Parathyroid adenoma (tissue), 2 donors: ENCODE results near the gene C10orf90.

ENCODE experiments used
- H2AFZ ChIP-seq: fragments of 300-600 bp; sonication (generic); one replicate; pipeline ENCODE4 v1.7.0; 2017; ENCODE audit warnings: antibody characterized with exemption, mild to moderate bottlenecking
- H3K27ac ChIP-seq: fragments of 300-600 bp; sonication (generic); one replicate; pipeline ENCODE4 v1.7.0; 2017
- H3K27me3 ChIP-seq: fragments of 300-600 bp; sonication (generic); one replicate; pipeline ENCODE4 v1.7.0; 2017; ENCODE audit warnings: low read length; ENCODE audit not compliant: control insufficient read depth, insufficient read depth
- H3K36me3 ChIP-seq: fragments of 300-600 bp; sonication (generic); one replicate; pipeline ENCODE4 v1.7.0; 2017; ENCODE audit warnings: low read length; ENCODE audit not compliant: control insufficient read depth, insufficient read depth
- H3K4me1 ChIP-seq: fragments of 300-600 bp; sonication (generic); one replicate; pipeline ENCODE4 v1.7.0; 2017; ENCODE audit warnings: control low read depth
- H3K4me2 ChIP-seq: fragments of 300-600 bp; sonication (generic); one replicate; pipeline ENCODE4 v1.7.0; 2017; ENCODE audit warnings: low read length
- H3K4me3 ChIP-seq: fragments of 300-600 bp; sonication (generic); one replicate; pipeline ENCODE4 v1.7.0; 2017; ENCODE audit warnings: low read depth, low read length
- H3K79me2 ChIP-seq: fragments of 300-600 bp; sonication (generic); one replicate; pipeline ENCODE4 v1.7.0; 2017; ENCODE audit warnings: control low read depth
- H3K9ac ChIP-seq: fragments of 300-600 bp; sonication (generic); one replicate; pipeline ENCODE4 v1.7.0; 2017; ENCODE audit warnings: mild to moderate bottlenecking
- H3K9me3 ChIP-seq: fragments of 300-600 bp; sonication (generic); one replicate; pipeline ENCODE4 v1.7.0; 2017; ENCODE audit warnings: low read length; ENCODE audit not compliant: control insufficient read depth
- CTCF ChIP-seq: fragments of 300-600 bp; sonication (generic); IDR thresholded peaks from one replicate; pipeline ENCODE4 v1.7.0; 2017; ENCODE audit warnings: antibody characterized with exemption, mild to moderate bottlenecking
- donor health status: primary hyperparathyroidism.

C10orf90 gene

GRCh38 chr10:126463286-126463685 is 207.2 kb downstream of the C10orf90 start:
- Histone ChIP-seq H3K9me3 (no peaks in the 10 kb centered on the region), H3K27ac (no peak overlapping the region), H3K79me2 (no peaks in the 10 kb centered on the region), H3K27me3 (no peaks in the 10 kb centered on the region), H3K4me2 (no peak overlapping the region), H3K4me3 (no peak overlapping the region), H3K36me3 (no peaks in the 10 kb centered on the region), H2AFZ (no peak overlapping the region), H3K9ac (no peak overlapping the region), H3K4me1 (no peaks in the 10 kb centered on the region)
- no peak for TF ChIP-seq CTCF

GRCh38 chr10:126461289-126461940 is 209.1 kb downstream of the C10orf90 start:
- no peak for TF ChIP-seq CTCF
- H3K36me3 ChIP-seq, result no peaks in the 10 kb centered on the region

GRCh38 chr10:126459878-126460481 is 210.5 kb downstream of the C10orf90 start:
- TF ChIP-seq CTCF, result no peak
- H3K79me2 ChIP-seq, result no peaks in the 10 kb centered on the region
- no peak overlapping the region for H3K27ac ChIP-seq
- no peak overlapping the region for H2AFZ ChIP-seq
- H3K27me3 ChIP-seq, result no peaks in the 10 kb centered on the region
- no peak overlapping the region for H3K4me3 ChIP-seq
- H3K4me1 ChIP-seq, result no peaks in the 10 kb centered on the region
- H3K36me3 ChIP-seq, result no peaks in the 10 kb centered on the region
- H3K4me2 ChIP-seq, result no peak overlapping the region
- H3K9me3 ChIP-seq, result no peaks in the 10 kb centered on the region
- H3K9ac ChIP-seq, result no peak overlapping the region

More at GRCh38 chr10:126461289-126461940, 209.1 kb downstream of the C10orf90 start:
- Histone ChIP-seq H2AFZ (no peak overlapping the region), H3K27ac (no peak overlapping the region), H3K9me3 (no peaks in the 10 kb centered on the region), H3K4me2 (no peak overlapping the region), H3K4me3 (no peak overlapping the region), H3K9ac (no peak overlapping the region), H3K27me3 (no peaks in the 10 kb centered on the region), H3K4me1 (no peaks in the 10 kb centered on the region), H3K79me2 (no peaks in the 10 kb centered on the region)

GRCh38 chr10:126459032-126459831 is 211.3 kb downstream of the C10orf90 start:
- Histone ChIP-seq H3K36me3 (no peaks in the 10 kb centered on the region), H2AFZ (no peak overlapping the region), H3K27ac (no peak overlapping the region), H3K9me3 (no peaks in the 10 kb centered on the region), H3K79me2 (no peaks in the 10 kb centered on the region), H3K4me3 (no peak overlapping the region), H3K9ac (no peak overlapping the region), H3K4me2 (no peak overlapping the region), H3K27me3 (no peaks in the 10 kb centered on the region), H3K4me1 (no peaks in the 10 kb centered on the region)
- TF ChIP-seq CTCF, result no peak
